HG03520 (cell line): ENCODE measurements around the gene SPATA22.
"Not testable (repeated sequence)": the region's sequence is repeated elsewhere in the genome, so short reads cannot be mapped to it uniquely, and the experiment has no call there.

Source experiments
- ATAC-seq: cut with Tn5 transposase; IDR thresholded peaks from one replicate; pipeline ENCODE4 v1.9.1; 2021; ENCODE audit warnings: mild to moderate bottlenecking, moderate library complexity; ENCODE audit not compliant: unreplicated experiment

SPATA22 gene

GRCh38 chr17:3475251-3475685 lies 3.6 kb upstream of the SPATA22 start:
- ATAC-seq, result no peak

- no peak for ATAC-seq
Measured at GRCh38 chr17:3474212-3474611, 2.6 kb upstream of the SPATA22 start.

DNA sequence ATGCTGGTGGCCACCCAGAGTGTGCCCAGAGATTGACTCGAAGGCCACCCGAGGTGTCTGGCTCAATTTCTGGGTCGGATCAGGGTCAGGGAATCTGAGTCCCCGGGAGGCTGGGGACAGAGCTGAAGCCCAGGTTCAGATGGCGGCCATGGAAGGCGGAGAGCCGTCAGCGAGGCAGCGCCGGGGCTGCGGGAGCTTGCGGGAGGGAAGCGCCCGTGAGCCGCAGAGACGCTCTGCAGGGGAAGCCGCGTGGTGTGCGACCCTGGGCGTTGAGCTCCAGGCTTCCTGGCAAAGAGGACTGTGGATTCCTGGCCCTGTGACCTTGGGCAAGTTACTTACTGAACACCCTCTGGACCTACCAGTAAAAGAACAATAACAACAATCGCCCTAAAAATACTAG lies 518 bp upstream of the SPATA22 start:
- no peak for ATAC-seq

GRCh38 chr17:3469529-3469928 lies 2.1 kb downstream of the SPATA22 start:
- no peak for ATAC-seq

DNA sequence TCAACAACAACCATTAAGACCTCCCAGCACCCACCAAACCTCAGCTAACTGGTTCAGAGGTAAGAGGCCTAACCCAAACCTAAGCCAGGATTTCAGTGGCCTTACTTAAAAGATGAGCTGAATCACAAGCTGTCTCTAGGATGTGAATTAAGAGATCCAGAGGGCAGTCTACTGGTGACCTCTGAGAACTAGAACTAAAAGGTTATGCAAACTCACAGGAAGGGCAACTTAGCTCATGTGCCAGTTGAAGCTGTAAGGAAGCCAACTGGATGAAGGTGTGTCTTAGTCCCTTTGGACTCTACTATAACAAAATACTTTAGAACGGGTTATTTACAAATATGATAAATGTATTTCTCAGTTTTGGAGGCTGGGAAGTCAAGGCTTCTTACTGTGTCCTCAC lies 5.3 kb downstream of the SPATA22 start:
- not testable (repeated sequence) for ATAC-seq

DNA sequence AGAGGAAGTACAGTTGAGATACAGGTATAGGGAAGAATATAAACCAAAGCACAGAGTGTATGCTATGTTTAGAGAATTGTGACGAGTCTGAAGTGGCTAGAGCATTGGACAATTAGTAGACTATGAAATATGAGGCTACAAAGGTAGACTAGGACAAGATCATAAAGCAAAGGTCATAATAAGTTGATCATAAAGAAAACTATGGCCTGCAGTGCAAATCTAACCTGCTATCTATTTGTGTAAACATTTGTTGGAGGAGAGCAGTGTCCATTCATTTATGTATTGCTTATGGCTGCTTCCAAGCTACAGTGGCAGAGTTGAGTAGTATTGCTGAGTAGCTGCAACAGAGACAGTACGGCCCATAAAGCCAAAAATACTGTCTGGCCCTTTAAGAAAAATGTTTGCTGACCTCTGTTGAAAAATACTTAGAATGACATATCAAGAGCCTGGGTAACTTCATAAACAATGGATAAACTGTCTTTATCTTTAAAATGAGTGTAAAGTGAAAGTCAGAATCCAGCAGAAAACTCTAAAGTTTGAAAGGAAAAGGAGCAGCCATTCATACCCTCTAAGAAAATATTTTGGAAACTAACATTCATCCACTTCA lies 23.5 kb downstream of the SPATA22 start:
- ATAC-seq, result no peak

GRCh38 chr17:3447625-3448024 lies 24.0 kb downstream of the SPATA22 start:
- ATAC-seq, result no peak

- no peak for ATAC-seq
Measured at GRCh38 chr17:3440451-3440850, 31.2 kb downstream of the SPATA22 start.

DNA sequence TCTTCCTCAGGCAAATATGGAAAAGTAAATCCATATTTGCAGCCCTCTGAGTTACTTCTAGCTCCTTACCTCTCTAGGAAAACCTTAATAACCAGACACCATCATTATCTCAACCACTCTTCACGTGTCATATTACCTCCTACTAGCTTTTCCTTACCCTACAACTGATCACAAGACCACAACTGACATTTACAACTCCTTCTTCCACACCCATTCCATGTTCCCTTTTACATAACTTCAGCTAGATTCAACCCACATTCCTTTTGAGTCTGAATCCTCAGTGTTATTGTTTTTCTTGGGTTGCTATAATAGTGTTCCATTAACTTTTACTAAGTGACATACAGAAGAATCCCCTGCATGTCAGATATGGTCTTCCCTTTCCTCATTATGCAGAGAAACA lies 33.3 kb downstream of the SPATA22 start:
- ATAC-seq, result no peak

GRCh38 chr17:3433741-3434140 lies 37.9 kb downstream of the SPATA22 start, which contains the start of gene OR1E2:
Gene OR1E2 (minus strand): TSS chr17:3433841. CDS start chr17:3433841, 0 bp downstream.
- ATAC-seq, result no peak

- not testable (repeated sequence) for ATAC-seq
Measured at GRCh38 chr17:3433215-3433614, 38.4 kb downstream of the SPATA22 start.

GRCh38 chr17:3418222-3418621 lies 53.4 kb downstream of the SPATA22 start:
- ATAC-seq, result no peak

DNA sequence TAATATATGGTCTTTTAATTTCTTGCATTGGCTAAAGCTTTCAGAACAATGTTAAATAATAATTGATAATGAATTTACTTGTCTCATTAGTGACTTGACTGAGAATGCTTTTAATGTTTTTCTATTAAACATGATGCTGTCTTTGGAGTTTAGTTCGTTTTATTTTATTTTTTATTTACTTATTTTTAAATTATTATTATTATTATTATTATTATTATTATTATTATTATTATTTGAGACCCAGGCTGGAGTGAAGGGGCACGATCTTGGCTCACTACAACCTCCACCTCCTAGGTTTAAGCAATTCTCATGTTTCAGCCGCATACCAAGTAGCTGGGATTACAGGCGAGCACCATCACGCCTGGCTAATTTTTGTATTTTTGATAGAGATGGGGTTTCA lies 56.0 kb downstream of the SPATA22 start:
- ATAC-seq, result no peak

DNA sequence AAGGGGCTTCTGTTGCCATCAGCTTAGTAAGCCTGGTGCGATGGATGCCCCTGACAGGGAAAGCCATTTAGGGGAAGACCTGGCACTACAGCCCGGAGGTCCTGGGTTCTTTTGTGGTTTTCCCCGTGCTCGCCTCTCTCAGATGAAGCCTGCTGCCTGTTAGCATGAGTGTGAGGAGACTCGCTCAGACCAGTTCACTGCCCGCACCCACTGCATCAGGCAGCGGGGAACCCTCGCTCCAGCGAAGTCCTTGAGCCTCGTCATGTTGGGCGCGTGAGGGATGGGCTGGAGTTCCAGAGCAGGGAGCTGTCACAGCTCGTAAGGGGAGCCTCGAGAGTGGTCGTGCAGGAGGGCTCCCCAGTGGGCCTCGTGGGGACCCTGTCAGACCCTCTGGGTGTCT lies 59.4 kb downstream of the SPATA22 start:
- ATAC-seq, result not testable (repeated sequence)

- ATAC-seq, result no peak
Measured at GRCh38 chr17:3411070-3411469, 60.5 kb downstream of the SPATA22 start, which contains the start of gene OR3A3. Gene OR3A3 (plus strand): TSS chr17:3411370.

DNA sequence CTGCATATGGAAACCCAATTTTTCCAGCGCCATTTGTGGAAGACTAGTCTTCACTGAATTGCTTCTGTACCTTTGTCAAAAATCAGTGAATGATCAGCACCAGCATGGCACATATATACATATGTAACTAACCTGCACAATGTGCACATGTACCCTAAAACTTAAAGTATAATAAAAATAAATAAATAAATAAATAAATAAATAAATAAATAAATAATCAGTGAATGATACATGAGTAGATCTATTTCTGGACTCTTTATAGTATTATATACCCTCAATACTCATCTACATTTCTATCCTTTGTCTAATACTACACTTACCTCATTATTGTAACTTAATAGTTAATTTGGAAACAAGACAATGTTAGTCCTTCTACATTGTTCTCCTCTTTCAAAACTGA lies 67.8 kb downstream of the SPATA22 start:
- not testable (repeated sequence) for ATAC-seq

GRCh38 chr17:3401786-3402185 lies 69.8 kb downstream of the SPATA22 start:
- ATAC-seq, result no peak

DNA sequence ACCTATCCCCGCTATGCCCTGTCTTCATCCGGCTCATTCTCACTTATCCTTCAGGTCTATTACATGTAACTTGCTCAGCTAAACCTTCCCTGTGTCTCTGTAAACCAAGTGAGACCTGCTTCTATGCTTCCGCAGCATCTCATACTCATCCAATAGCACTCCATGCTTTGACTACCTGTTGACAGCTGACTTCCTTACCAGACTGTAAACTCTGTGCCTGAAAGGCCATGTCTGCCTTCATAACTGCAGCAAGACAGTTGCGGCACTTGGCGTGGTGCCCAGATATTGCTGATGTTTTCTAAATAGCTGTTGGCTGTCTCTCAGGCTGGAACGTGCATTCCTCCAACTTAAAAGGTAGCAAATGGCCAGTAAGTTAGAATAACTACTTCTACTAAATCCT lies 71.6 kb downstream of the SPATA22 start:
- no peak for ATAC-seq

DNA sequence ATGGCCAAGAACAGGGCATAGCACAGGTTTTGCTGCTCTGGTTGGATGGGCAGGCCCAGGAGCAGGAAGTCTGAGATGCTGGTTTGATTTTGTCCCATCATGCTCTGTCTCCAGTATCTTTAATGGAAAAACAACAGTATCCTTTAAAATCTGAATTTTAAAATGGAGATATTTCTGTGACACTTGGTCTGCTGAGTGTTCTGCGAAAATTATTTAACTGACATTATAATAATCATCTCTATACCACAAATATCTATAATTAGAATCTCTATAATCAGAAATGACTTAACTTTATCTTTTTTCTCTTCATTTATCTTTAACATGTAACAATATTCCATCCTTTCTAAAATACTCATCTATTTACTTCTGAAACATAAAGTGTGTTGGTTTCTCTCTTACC lies 73.3 kb downstream of the SPATA22 start, which contains the start of gene OR1E1:
Gene OR1E1 (minus strand): TSS at position 101 of the 400 bp plus-strand sequence. CDS start 0 bp downstream, at position 101.
- no peak for ATAC-seq

DNA sequence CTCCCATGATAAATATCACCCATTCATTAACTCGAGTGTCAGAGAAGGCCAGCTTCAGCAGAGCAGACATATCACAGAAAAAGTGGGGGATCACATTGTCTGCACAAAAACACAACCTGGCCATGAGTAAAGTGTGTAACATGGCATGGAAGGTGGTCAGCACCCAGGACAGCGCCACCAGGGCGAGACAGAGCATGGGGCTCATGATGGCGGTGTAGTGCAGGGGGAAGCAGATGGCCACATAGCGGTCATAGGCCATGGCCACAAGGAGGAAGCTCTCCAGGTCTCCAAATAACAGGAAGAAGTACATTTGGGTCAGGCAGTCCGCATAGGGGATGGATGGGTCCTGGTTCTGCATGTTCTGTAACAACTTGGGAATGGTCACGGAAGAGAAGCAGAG lies 73.8 kb downstream of the SPATA22 start:
- ATAC-seq, result not testable (repeated sequence)
